ENCODE results near the gene LHFPL2.

The LHFPL2 gene

GRCh38 chr5:78509145-78509865 lies 139.3 kb downstream of the LHFPL2 start:
- in situ Hi-C loops (cut with MboI; ENCODE audit: low sequenced_read_pairs), result no loop called here

GRCh38 chr5:78508186-78508765 lies 140.3 kb downstream of the LHFPL2 start:
- in situ Hi-C loops (cut with MboI; ENCODE audit: low sequenced_read_pairs), result no loop called here

- in situ Hi-C loops (cut with MboI; ENCODE audit: low sequenced_read_pairs), result no loop called here
Observed at GRCh38 chr5:78507531-78507930, 141.0 kb downstream of the LHFPL2 start.

- in situ Hi-C loops (cut with MboI; ENCODE audit: low sequenced_read_pairs), result no loop called here
Observed at GRCh38 chr5:78506261-78507024, 142.1 kb downstream of the LHFPL2 start.

- in situ Hi-C loops (cut with MboI; ENCODE audit: low sequenced_read_pairs), result no loop called here
Observed at GRCh38 chr5:78505860-78506259, 142.7 kb downstream of the LHFPL2 start.

- in situ Hi-C loops (cut with MboI; ENCODE audit: low sequenced_read_pairs), result no loop called here
Observed at GRCh38 chr5:78504704-78505677, 143.6 kb downstream of the LHFPL2 start.

- in situ Hi-C loops (cut with MboI; ENCODE audit: low sequenced_read_pairs), result no loop called here
Observed at GRCh38 chr5:78503958-78504653, 144.5 kb downstream of the LHFPL2 start.

GRCh38 chr5:78501411-78502352 lies 146.9 kb downstream of the LHFPL2 start:
- in situ Hi-C loops (cut with MboI; ENCODE audit: low sequenced_read_pairs), result no loop called here

GRCh38 chr5:78500871-78501270 lies 147.7 kb downstream of the LHFPL2 start:
- in situ Hi-C loops (cut with MboI; ENCODE audit: low sequenced_read_pairs), result no loop called here

- in situ Hi-C loops (cut with MboI; ENCODE audit: low sequenced_read_pairs), result no loop called here
Observed at GRCh38 chr5:78500028-78500427, 148.5 kb downstream of the LHFPL2 start.

GRCh38 chr5:78499485-78499884 lies 149.1 kb downstream of the LHFPL2 start:
- in situ Hi-C loops (cut with MboI; ENCODE audit: low sequenced_read_pairs), result no loop called here

- in situ Hi-C loops (cut with MboI; ENCODE audit: low sequenced_read_pairs), result no loop called here
Observed at GRCh38 chr5:78497573-78498533, 150.7 kb downstream of the LHFPL2 start.

- in situ Hi-C loops (cut with MboI; ENCODE audit: low sequenced_read_pairs), result no loop called here
Observed at GRCh38 chr5:78496373-78496772, 152.2 kb downstream of the LHFPL2 start.

- in situ Hi-C loops (cut with MboI; ENCODE audit: low sequenced_read_pairs), result no loop called here
Observed at GRCh38 chr5:78495800-78496199, 152.8 kb downstream of the LHFPL2 start.

GRCh38 chr5:78492650-78493049 lies 155.9 kb downstream of the LHFPL2 start:
- in situ Hi-C loops (cut with MboI; ENCODE audit: low sequenced_read_pairs), result no loop called here

GRCh38 chr5:78492224-78492623 lies 156.3 kb downstream of the LHFPL2 start:
- in situ Hi-C loops (cut with MboI; ENCODE audit: low sequenced_read_pairs), result no loop called here

GRCh38 chr5:78490709-78491485 lies 157.7 kb downstream of the LHFPL2 start:
- in situ Hi-C loops (cut with MboI; ENCODE audit: low sequenced_read_pairs), result no loop called here

Measured in hTERT RPE-1 (cell line).